ENCODE measurements around the gene PRKN.

PRKN gene

DNA sequence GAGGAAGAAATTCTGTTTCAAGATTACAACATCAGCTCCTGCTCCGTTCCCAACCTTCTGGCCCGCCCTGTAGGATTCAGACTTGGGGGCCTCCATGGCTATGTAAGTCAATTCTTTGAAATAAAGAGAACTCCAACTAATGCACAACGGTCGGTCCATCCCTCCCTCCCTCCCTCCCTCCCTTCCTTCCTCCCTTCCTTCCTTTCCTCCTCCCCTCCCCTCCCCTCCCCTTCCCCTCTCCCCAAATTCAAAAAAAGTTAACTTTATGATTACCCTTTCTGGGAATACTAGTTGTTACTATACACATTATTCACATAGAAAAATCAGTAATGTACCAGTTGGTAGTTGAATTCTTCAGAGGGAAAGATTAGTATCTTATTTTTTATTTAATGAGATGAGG lies 1274.0 kb downstream of the PRKN start:
- no peak for FAIRE-seq

DNA sequence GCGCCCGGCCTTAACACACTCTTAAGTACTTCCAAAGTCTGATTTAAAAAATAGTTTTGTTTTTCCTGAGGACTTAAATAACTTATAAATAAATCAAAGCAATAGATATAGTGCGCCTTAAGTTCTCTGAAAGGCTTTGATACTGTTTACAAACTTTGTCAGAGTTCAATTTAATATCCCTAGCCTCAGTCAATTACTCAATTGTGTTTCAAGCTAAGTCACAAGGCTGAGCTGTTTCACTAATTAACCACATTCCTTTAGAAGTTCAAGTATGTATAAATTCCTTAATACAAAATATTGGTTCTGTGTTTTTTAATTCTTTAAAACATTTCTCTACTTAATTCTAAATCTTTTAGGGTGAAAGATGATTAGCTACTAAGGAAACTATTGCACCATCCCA lies 1275.3 kb downstream of the PRKN start:
- no peak for FAIRE-seq

DNA sequence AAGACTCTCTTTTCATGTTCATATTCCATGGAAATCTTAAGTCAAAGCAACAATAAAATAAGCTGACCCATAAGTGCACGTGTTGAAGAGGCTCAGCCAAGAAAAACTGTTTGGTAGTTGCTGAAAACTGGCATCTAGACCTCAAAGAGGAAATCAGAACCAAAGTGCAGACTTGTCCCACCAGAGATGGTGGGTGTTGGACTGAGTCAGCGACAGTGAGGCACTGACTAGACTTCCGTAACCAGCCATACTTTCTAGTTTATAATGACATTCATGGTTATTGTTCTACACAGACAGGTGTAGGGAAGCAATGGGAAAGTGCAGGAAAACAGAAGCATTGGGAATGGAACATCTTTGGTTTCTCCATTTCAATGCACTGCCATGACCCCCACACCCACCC lies 1278.0 kb downstream of the PRKN start:
- no peak for FAIRE-seq

DNA sequence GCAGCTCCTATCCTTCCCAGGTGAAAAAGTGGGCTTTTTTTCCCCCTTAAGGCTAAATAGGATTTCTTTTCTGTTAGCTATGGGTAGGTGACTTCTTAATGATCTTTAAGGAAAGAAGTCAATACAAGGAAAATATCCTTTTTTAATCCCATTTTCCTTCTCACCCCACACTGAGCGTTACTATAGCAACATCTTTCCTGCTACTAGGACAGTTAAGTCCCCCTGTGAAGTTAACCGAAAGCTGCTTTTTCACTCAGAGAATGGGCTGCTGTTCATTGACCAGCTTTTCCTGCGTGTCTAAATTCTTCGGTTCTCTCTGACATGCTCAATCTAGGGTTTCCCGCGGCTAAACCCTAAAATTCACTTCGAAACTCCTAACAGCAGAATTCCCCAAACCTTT lies 1280.6 kb downstream of the PRKN start:
- FAIRE-seq = no peak

DNA sequence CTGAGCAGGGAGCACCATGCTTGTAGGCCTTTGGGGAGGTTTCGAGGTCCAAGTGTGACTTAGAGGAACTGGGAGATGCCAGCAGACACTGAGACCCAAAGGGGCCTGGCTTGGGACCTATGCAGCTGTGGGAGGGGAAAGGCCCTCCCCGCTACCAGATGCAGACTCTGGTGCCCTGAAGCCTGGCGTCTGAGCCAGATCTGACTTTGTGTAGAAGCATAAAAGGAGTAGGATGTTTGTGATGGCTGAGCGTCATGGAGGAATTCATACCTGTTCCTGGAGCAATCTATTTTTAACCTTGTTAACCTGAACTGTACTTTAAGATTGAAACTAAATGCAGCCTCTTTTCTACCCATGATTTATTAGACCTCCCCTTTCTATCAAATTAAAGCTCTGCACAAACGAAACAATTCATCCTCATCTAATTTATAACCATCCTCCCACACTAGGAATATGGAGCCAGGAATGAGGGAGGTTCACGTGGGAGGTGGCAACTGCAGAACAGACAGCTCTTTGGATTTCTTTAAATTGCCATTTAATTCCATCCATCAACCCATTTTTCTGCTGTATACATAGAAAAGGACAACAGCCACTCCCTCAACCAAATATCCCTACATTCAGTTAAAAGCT lies 1281.2 kb downstream of the PRKN start:
- no peak for FAIRE-seq

DNA sequence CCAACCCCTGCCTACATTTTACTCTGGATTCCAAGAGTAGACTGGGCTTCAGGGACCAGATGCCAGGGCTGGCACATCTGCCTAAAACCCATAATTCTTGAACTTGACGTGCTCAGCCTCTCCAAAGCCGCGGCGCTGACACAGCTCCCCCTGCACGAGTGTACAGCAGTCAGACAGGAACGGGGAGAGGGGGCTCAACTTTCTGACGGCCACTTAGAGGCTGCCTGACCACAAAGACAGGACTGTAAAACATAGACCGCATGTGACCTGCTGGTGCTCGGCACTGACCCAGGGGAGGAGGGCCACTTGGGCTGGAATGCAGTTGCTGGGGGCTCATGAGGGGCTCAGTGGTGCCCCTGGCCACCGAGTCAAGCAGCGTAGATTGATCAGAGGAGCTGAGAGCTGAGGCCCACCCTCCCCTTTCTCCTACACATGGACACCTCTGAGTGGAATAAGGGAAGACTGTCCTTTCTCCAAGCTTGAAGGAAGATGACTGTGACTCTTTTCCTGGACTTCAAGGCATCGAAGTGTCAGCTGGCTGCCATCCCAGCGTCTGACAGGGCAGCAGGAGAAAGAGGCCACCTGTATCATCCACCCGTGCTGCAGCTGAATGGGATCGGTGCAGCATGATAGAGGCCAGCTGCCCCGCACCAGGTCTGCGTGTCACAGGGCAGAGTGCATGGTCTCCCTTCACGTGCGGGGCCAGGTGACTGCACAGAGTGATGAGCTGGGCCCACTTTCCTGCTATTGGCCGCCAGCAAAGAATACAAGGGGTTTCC lies 1282.4 kb downstream of the PRKN start:
- no peak for FAIRE-seq

DNA sequence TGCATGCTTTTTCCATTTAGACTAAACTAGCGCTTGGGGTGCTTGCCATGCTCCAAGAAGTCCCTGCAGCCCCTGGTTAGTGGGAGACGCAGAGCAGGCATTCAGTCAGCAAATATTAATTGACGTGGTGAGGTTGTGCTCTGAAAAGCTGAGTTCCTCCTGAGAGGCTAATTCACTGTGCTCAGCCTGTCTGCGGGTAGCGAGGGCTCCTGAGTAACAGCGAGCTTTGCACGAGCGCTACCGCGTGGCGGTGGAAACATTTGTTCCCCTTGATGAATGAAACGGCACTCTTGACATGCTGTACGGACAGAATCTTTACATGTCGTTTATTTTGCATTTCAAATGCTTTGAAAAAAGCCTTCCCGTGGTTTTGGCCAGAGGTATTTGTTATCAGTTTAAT lies 1283.1 kb downstream of the PRKN start:
- no peak for FAIRE-seq

DNA sequence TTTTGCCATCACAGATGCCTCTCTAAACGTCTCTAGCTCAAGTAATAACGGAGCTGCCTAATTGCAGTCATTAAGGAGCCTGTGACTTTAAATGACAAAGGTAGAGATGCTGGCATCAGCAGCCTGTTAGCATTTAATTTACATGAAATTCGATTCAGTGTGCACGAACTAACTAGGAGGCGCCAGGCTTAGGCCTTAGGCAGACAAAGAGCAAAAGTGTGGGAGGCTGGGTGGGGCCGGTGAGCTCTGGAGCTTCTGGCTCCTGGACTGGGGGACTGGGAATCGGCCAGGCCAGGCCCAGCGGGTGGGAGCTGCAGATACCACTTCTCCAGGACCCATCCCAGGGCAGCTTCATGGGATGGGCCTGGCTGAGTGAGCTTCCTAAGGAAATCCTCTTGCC lies 1283.7 kb downstream of the PRKN start:
- FAIRE-seq = no peak

DNA sequence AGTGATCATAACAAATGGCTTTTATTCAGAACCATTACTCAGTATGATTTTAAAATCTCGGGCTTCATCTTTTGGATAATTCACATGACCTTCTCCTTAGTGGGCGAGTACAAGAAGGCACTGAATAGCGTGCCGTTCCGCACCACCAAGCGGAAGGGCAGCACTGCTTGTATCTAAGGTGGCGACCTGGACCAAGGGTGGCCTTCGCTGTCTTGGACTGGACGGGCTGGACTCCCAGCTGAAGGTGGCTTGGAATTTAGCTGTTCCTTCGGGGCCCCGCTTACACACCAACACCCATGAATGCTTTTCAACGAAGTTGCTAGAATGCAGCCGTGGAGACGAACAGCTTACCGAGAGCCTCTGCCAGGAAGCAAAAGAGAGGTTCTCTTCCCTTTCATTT lies 1285.1 kb downstream of the PRKN start:
- FAIRE-seq = no peak

DNA sequence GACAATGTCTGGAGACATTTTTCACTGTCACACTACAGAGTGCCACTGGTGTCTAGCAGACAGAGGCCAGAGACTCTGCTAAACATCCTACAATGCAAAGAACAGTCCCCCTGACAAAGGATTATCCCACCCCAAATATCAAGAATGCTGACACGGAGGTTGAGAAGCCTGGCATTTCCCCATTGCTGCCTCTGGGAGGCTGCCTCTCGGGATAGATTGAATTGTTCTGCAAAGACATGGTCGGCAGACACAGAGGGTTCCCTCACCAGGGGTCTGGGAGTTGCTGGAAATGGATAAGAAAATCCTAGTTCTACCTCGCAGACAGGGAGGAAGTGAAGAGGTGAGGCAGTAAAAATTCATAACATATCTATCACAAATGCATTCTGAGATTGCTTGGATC lies 1287.3 kb downstream of the PRKN start:
- FAIRE-seq = no peak

DNA sequence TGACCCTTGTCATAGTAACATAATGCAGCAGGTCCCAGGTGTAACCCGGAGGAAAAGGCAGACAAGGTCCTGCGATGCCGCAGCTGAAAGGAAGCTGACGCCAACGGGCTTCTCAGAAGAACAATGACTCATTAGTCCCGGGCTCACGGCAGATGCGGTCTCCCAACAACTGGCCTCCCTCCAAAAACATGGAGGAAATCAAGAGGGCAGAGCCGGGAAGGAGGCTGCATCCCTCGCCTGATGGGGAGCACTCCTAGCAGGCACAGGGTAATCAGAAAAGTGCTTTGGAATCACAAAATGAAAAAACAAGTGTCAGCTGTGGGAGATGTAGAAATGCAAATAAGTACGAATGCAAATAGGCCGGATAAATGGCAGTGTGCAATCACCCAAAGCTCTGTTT lies 1288.5 kb downstream of the PRKN start:
- FAIRE-seq = no peak

DNA sequence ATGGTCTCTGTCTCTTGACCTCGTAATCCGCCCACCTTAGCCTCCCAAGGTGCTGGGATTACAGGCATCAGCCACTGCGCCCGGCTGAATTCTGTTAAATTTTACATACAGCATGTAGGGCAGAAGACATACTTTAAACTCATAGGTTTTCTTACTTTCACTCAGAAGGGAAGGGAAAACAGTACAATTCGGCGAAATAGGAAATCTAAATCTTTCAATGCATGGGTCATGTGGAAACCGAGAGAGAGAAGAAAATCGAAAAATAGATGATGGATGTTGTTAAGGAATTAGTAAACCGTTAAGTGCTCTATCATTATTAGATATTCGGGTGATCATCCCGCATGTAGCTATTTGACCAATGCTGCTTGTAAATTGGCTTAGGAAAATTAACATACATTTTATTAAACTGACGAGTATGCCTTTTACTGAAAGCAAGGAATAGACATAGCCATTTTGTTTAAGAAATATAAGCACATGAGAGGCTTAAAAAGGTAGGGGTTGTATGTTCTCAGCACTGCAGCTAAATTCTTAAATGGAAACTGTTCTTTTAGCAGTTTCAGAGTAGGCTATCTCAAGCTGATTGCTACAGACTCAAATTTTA lies 1289.0 kb downstream of the PRKN start:
- FAIRE-seq = no peak

DNA sequence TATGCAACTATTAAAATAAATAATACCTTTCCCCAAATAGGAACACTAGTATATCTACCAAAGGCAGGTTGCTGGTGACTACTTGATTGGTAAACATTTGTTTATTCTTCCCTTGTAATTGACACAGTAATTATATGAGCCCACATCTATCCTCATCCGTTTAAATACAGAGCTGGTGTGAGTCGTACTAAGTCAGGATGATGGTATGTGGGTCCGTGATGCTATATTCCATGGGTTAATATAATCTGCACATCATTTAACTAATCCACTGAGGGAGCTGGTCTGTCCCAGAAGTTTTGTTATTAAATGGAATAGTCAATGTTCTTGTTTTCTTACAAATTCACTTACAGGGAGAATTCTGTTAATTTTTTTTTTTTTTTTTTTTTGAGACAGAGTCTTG lies 1289.7 kb downstream of the PRKN start:
- FAIRE-seq = no peak

DNA sequence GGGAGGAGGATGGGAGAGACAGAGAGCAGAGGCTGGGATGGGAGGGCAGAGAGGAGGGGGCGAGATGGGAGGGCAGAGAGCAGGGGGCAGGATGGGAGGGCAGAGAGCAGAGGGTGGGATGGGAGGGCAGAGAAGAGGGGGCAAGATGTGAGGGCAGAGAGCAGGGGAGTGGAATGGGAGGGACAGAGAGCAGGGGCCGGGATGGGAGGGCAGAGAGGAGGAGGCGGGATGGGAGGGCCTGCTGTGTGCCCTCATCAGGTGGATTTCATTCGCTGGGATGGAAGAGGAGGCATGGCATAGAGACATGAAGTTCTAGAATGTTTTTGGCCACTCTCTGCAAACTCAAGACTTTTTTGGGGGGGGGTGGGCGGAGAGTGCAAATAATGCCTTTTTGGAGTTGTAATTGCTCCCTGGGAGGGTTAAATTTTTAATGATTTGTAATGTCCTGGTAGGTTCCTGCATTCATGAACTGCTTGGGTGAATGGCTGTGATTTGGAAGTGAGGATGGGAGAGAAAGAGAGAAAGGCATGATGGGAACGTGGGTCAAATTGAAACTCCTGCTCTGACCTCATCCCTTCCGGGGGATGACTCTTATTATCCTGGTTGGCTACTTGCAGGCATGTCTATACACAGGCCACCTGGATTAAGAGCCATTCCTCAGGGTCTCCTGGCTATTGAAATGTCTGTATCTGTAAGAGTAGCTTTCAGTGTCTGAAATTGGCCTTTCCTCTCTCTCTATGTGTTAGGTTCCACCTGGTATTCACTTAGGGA lies 1291.3 kb downstream of the PRKN start:
- no peak for FAIRE-seq

DNA sequence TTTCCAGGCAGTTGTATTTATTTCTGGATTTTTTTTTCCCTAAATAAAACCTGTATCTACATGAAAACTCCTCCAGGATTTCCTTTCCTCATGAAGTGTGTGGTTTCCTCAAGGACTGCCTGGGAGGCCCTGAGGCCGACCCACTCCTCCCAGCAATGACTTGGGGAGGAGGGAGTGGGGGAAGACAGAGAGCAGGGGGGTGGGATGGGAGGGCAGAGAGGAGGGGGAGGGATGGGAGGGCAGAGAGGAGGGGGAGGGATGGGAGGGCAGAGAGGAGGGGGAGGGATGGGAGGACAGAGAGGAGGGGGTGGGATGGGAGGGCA lies 1291.9 kb downstream of the PRKN start:
- FAIRE-seq = no peak

DNA sequence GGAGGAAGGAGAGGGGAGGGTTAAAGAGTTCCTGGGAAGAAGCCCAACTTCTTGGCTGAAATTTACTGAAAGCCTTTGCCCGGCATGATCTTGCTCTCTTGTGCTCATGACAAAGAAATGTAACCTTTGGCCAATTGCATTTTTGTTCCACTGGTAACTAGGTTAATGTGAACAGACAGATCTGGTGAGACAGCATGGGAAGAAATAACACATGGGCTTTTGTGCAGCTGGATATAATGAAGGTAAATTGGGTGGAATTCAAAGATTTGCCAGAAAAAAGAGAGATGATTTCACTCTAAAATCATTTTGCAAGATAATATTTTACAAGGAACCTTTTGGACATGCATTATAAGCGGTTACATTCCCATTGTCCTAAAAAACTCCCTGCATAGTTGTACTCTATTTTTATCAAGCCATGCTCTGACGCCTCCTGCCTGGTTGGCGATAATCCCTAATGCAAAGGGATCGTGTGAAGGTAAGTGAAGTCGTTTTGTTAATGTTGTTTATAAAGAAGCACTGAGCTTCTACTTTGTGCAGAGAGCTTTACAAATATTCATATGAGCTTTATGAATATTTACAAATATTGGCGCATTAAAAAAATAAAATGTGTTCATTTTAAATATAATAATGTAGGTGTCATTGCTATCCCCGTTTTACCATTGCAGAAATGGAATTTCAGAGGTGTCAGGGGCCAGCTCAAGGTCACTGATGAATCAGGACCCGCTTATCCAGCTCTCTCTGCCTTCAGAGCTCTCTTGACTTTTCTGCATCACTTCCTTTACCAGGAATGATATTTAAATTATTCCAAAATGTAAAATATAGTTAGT lies 1292.4 kb downstream of the PRKN start:
- FAIRE-seq = no peak

DNA sequence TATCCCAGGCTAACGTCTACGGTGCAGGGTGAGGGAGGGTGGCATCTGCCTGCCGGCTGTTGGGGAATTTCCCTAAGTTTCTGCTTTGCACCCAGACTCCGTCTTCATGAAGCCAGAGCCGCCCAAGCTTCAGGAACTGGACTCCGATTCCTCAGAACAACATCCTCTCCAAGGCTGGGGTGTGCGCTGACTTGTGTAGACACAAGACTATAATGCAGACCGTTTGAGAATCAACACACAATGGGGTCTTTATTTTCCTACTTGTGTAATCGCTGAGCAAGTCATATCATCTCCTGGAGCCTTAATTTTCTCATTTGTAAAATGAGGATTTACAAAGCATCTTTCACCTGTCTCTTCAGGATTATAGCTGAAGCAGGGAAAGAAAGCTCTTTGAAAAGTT lies 1293.2 kb downstream of the PRKN start:
- no peak for FAIRE-seq

DNA sequence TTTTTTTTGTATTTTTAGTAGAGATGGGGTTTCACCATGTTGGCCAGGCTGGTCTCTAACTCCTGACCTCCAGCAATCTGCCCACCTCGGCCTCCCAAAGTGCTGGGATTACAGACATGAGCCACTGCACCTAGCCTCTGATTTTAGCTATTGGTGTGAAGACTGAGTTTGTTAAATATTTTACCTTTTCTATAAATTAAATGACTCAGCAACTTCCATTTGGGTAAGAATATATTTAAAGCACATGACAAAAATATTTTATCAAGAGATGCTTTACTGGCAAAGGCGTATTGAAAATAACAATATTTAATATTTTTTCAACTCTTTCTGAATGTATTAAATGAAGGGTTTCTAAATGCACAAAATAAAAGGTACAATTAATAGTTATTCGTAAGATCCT lies 1295.0 kb downstream of the PRKN start:
- FAIRE-seq = no peak

DNA sequence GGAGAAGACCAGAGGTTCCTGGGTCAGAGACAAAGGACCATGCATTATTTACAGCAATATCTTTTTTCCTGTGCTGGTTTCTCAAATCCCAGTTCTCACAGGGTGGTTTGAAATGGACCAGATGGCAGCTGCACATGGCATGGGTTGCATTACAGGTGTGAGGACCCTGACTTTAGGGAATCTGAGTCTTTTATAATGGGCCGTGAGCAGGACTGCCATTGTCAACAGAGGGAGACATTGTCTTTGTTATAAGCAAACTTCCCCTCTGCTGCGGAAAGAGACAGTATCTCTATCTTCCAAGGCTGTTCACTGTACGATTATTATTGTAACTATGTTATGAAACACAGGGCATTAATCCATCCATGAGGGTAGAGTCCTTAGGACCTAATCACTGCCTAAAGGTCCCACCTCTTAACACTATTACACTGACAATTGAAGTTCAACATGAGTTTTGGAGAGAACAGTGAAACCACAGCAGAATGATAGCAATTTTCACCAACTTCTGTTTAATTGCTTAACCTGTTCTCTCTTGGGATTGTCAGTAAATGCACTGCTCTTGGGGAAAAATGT lies 1297.6 kb downstream of the PRKN start:
- FAIRE-seq = no peak

DNA sequence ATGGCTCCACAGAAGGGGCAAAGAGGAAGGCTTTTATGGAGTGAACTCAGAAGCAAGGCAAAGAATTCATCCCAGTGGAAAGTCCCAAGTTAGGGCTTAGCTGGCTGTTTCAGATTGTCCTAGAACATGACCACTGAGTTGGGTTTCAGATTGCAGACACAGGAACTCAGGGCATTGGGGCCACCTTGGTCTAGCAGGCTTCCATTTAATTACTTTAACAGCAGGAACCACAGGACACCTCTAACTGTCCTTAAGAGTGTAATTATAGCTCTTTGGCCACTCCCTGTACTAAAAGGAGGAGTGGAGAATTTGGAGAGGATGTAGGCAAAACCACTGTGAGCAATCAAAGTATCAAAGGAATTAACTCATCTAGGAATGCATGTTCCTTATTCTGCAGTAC lies 1303.1 kb downstream of the PRKN start:
- FAIRE-seq = no peak

DNA sequence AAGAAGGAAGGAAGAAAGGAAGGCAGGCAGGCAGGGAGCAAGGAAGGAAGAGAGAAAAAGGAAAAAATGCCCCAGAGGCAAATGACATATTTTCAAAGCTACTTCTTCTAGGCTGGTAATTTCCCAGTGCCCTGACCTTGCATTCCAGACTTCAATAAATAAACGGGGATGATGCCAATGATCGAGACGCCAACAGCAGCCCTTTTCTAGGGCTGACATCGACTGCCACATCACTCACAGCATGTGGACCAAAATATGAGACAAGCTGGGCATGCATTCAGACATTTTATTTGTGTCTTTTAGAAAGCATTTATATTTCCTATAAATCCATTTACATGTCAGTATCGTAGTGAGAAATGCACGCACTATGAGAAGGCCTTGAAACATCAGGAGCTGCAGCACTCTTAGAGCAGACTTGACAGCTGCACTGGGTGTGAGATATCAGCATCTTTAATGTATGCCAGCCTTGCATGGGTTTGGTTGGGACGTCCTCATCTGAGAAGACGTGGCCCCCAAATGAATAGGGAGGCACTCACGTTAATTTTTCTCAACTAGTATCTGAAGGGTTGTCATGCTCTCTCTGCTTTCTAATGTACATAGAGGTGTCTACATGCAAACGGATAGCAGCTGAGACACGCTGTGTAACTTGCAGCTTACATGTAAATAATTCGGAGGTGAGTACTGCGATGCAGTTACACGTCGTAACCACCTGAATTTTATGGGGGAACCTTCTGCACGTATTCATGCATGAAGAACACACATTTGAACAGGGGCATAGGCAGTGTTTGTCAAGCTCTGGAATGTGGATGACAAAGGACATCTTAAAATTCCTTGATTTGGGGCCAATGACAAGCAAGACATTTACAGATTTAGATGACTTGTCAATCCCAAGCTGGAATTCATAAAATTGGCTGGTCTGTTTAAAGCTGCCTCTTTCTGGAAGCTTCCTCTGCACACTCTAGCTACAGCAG lies 1304.6 kb downstream of the PRKN start:
- FAIRE-seq = no peak

All from A204.1 (cell line).